Activated CD8-positive, alpha-beta T cell treated with anti-CD3 and anti-CD28 coated beads for 36 hours (primary cell): ENCODE measurements around the gene CA10. TPM values are rescaled to one million over a fixed set of nuclear protein-coding genes. Genes with fewer than 3 reads are reported as not detected.

Experiments used
- ATAC-seq: fragments of 200-7000 bp; cut with Tn5 transposase; one replicate; pipeline ENCODE4 v1.10.0; 2021; ENCODE audit warnings: mild to moderate bottlenecking, moderate library complexity
- CTCF ChIA-PET: fragments of 350-600 bp; sonication (Branson Sonifier 250); formaldehyde crosslinking; loops from one replicate; lab custom pipeline; 2021; ENCODE audit warnings: antibody characterized with exemption; lab: Charles Lee
- POLR2A ChIA-PET: fragments of 350-600 bp; sonication (Branson Sonifier 250); formaldehyde crosslinking; loops from one replicate; lab custom pipeline; 2021; ENCODE audit warnings: antibody characterized with exemption; lab: Charles Lee
- DNase-seq: peaks from one replicate; pipeline ENCODE4 v3.0.0-alpha.2; 2020
- H3K27ac Mint-ChIP-seq: one replicate; pipeline ENCODE4 v1.8.0; 2021; ENCODE audit warnings: mild to moderate bottlenecking, mixed read lengths
- H3K27me3 Mint-ChIP-seq: one replicate; pipeline ENCODE4 v1.8.0; 2021; ENCODE audit warnings: mixed read lengths
- H3K36me3 Mint-ChIP-seq: one replicate; pipeline ENCODE4 v1.8.0; 2021; ENCODE audit warnings: low read depth, mixed read lengths
- H3K4me1 Mint-ChIP-seq: one replicate; pipeline ENCODE4 v1.8.0; 2021; ENCODE audit warnings: low read depth, mixed read lengths
- H3K4me3 Mint-ChIP-seq: one replicate; pipeline ENCODE4 v1.8.0; 2021; ENCODE audit warnings: mild to moderate bottlenecking, moderate library complexity, mixed read lengths
- H3K9me3 Mint-ChIP-seq: one replicate; pipeline ENCODE4 v1.8.0; 2021; ENCODE audit warnings: mixed read lengths
- intact Hi-C: fragments of 100-400 bp; cut with micrococcal nuclease; formaldehyde crosslinking; loops from one replicate; pipeline ENCODE4 v1.10.0; 2022
- total RNA-seq, 2 experiments: library from RNA; stranded (reverse); gene quantifications; one replicate each; pipeline ENCODE4 v1.2.3, GENCODE V29; 2021
- TF ChIP-seq, protein P1 (sequence below): fragments of 200-600 bp; IDR thresholded peaks from one replicate; pipeline ENCODE4 v1.8.0; 2022; ENCODE audit warnings: antibody characterized with exemption, mild to moderate bottlenecking

The CA10 gene
- total RNA-seq, 2 experiments from 2014 or later = not detected

DNA sequence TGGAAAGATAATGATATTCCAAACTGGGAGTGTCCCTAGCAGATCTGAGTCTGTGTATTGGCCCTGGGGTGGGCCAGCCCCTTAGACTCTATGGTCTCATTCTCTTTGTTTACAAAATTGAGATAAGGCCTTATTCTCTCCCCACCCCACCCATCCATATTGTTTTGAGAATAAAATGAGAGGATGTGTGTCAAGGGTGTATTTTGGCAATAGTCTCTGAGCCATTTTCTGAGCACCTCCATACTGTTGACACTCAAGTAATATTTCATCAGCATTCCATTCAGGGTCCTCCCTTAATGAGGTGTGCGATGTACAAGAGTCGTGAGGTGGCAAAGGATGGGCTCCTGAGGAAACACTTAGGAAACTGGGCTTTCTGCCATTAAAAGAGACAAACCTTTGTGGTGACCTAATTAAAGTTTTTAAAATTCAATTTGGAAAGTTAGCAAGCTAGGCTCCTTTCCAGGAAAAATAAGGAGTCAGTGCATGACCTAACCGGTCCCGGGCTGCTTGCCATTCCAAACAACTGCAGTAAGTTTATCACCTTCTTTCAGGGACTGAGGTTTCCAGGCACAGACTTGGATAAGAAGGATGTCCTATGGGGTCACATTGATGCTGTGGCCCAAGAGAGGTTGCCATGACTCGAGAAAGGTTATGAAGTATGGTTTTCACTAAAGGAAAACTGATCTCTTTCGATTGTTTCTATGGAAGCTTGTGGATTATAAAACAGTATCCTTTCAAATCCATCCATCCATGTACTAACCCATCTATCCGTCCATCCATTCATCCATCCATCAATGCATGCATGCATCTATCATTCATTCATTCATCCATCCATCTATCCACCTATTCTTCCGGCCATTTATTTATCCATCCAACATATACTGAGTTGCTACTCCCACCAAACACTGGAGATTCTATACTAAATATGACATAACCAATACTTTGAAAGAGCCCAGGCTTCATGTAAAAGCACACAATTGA is 454.9 kb downstream of the CA10 start:
- DNase-seq (no peak), ATAC-seq (no peak)
- Mint-ChIP-seq H3K36me3 (no peaks in the 10 kb centered on the region), H3K9me3 (no peaks in the 10 kb centered on the region), H3K4me3 (no peak overlapping the region), H3K27ac (no peak overlapping the region), H3K27me3 (peaks cover 2% of the 10 kb centered on the region), H3K4me1 (no peaks in the 10 kb centered on the region)
- TF ChIP-seq, protein P1, sequence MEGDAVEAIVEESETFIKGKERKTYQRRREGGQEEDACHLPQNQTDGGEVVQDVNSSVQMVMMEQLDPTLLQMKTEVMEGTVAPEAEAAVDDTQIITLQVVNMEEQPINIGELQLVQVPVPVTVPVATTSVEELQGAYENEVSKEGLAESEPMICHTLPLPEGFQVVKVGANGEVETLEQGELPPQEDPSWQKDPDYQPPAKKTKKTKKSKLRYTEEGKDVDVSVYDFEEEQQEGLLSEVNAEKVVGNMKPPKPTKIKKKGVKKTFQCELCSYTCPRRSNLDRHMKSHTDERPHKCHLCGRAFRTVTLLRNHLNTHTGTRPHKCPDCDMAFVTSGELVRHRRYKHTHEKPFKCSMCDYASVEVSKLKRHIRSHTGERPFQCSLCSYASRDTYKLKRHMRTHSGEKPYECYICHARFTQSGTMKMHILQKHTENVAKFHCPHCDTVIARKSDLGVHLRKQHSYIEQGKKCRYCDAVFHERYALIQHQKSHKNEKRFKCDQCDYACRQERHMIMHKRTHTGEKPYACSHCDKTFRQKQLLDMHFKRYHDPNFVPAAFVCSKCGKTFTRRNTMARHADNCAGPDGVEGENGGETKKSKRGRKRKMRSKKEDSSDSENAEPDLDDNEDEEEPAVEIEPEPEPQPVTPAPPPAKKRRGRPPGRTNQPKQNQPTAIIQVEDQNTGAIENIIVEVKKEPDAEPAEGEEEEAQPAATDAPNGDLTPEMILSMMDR = no peak
- intact Hi-C loops = no loop called here
- POLR2A ChIA-PET = no interaction called here
- CTCF ChIA-PET = no interaction called here

DNA sequence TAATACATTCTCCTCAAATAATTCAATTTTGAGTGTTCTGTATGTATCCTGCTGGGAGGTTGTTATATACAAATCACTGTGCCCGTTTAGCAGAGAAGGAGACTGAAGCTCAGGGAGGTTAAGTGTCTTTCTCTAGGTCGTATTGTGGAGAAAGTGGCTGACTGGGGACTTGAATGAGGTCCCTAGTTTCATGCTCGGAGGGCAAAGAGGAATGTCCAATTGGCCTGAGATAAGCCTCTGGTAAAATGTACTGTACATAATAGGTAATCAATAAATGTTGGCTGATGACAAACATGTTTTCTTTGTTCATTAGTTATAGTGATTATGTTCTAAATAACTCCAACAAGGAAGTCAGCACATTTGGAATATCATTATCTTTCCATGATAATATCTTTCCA is 455.6 kb downstream of the CA10 start:
- H3K4me3 Mint-ChIP-seq = no peak overlapping the region
- POLR2A ChIA-PET = no interaction called here
- intact Hi-C loops = no loop called here
- no peak for DNase-seq
- no peak for ATAC-seq
- H3K36me3 Mint-ChIP-seq = no peaks in the 10 kb centered on the region
- CTCF ChIA-PET = no interaction called here
- H3K9me3 Mint-ChIP-seq = no peaks in the 10 kb centered on the region
- TF ChIP-seq, protein P1 = no peak
- no peak overlapping the region for H3K27ac Mint-ChIP-seq
- peaks cover 2% of the 10 kb centered on the region for H3K27me3 Mint-ChIP-seq
- H3K4me1 Mint-ChIP-seq = no peaks in the 10 kb centered on the region

DNA sequence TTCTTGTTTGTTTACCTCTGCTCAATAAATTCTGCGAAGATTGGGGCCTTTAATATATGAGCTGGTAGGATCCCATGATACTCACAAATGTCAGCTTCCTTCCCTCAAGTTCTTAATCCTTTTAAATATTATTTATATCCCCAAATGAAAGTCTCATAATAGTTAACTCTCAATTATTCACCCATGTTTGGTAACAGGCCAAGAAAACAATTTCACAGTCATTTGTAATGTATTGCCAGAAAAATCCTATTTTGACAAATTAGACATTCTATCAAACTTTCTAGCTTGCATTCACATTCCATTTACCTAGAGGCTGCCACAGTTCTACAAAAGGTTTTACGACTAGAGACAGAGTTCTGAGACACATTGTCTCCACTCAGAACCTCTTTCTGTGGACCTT is 457.0 kb downstream of the CA10 start:
- ATAC-seq = no peak
- H3K27ac Mint-ChIP-seq = no peak overlapping the region

DNA sequence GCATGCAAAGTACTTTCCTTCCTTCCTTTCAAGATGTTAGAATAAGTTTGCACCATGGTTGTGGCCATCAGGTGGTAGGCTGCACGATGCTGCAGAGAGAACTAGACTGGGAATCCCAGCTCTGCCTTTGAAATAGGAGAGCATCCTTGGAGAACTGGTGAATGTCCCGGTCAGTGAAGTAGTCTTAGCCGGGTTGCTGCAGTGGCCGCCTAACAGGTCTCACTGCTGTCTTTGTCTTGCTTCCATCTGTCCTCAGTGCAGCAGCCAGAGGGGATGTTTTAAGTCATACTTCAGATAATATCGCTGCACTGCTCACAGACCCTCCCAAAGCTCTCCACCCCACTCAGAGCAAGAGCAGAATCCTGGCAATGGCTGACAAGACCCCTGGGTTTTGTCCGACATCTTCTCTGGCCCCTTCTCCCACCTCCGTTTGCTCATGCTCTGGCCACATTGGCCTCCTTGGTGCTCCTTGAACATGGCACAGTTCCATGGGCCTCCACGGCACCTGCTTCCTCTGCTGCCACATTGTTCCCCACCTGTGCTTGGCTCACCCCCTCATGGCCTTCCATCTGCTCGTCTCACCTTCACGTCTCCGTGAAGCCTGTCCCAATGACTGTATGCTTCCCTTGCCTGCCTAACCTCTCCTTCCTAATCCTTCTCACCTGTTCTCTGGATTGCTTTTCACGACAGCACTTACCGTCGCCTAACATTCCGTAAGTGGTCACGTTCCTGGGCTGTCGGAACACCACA is 458.3 kb downstream of the CA10 start:
- ChIA-PET POLR2A (no interaction called here), CTCF (no interaction called here)
- no peaks in the 10 kb centered on the region for H3K4me1 Mint-ChIP-seq
- DNase-seq (no peak), ATAC-seq (no peak)
- TF ChIP-seq, protein P1 = no peak
- H3K9me3 Mint-ChIP-seq = no peaks in the 10 kb centered on the region
- H3K4me3 Mint-ChIP-seq = no peak overlapping the region
- H3K36me3 Mint-ChIP-seq = no peaks in the 10 kb centered on the region
- intact Hi-C loops = no loop called here
- peaks cover 2% of the 10 kb centered on the region for H3K27me3 Mint-ChIP-seq
- no peak overlapping the region for H3K27ac Mint-ChIP-seq

More for the DNA sequence above, 457.0 kb downstream of the CA10 start:
- peaks cover 2% of the 10 kb centered on the region for H3K27me3 Mint-ChIP-seq
- no peaks in the 10 kb centered on the region for H3K4me1 Mint-ChIP-seq
- ChIA-PET POLR2A (interaction anchor here (0.6 kb wide), 1 partner anchor 818 kb away, joined by 4 read pairs; no protein-coding TSS in a partner anchor), CTCF (no interaction called here)
- no peak overlapping the region for H3K4me3 Mint-ChIP-seq
- H3K36me3 Mint-ChIP-seq = no peaks in the 10 kb centered on the region
- intact Hi-C loops = no loop called here
- TF ChIP-seq, protein P1 = no peak
- H3K9me3 Mint-ChIP-seq = no peaks in the 10 kb centered on the region
- DNase-seq = no peak
